IMR-90 (cell line): ENCODE measurements around the gene ZNF454. TPM values are rescaled to one million over a fixed set of nuclear protein-coding genes. Genes with fewer than 3 reads are reported as not detected.

Experiments used
- ATAC-seq: fragments of 200-7000 bp; cut with Tn5 transposase; 2 replicates; pipeline ENCODE4 v1.9.1; 2020; ENCODE audit warnings: low read depth, mild to moderate bottlenecking, moderate library complexity
- BruUV-seq: library from RNA; stranded (reverse); fragments of 400-500 nt; replicated peaks from 2 replicates; lab custom pipeline; 2021; lab: Mats Ljungman, UMichigan
- CTCF ChIA-PET: fragments of 300-600 bp; formaldehyde crosslinking; extraction: SDS; loops from one replicate; lab custom pipeline; 2021; ENCODE audit warnings: antibody characterized with exemption; lab: Yijun Ruan, JAX
- POLR2A ChIA-PET: fragments of 300-600 bp; sonication (Branson Sonifier 250); formaldehyde crosslinking; loops from one replicate; lab custom pipeline; 2022; ENCODE audit warnings: antibody characterized with exemption; ENCODE audit not compliant: unreplicated experiment; lab: Charles Lee
- DNase-seq: peaks from one replicate; pipeline ENCODE4 v3.0.0; 2013
- H2AFZ ChIP-seq: replicated peaks from 2 replicates; pipeline ENCODE3; 2013; ENCODE audit warnings: low read length, mild to moderate bottlenecking; ENCODE audit not compliant: poor library complexity
- H2AK5ac ChIP-seq: 2 replicates; pipeline ENCODE4 v1.6.1; 2013; ENCODE audit warnings: low read depth, low read length, inconsistent platforms
- H2AK9ac ChIP-seq: replicated peaks from 2 replicates; pipeline ENCODE3; 2013; ENCODE audit warnings: mild to moderate bottlenecking, low read depth, low read length, moderate library complexity; ENCODE audit not compliant: poor library complexity
- H2BK120ac ChIP-seq: 2 replicates; pipeline ENCODE4 v1.6.1; 2013; ENCODE audit warnings: low read depth, low read length, inconsistent platforms
- H2BK15ac ChIP-seq: 3 replicates; pipeline ENCODE4 v1.6.1; 2013; ENCODE audit warnings: low read depth, low read length, inconsistent platforms
- H2BK20ac ChIP-seq: 2 replicates; pipeline ENCODE4 v1.6.1; 2013; ENCODE audit warnings: low read depth, mild to moderate bottlenecking, inconsistent platforms, low read length, moderate library complexity
- H2BK5ac ChIP-seq: 2 replicates; pipeline ENCODE4 v1.6.1; 2013; ENCODE audit warnings: mild to moderate bottlenecking, low read depth, low read length, inconsistent platforms; ENCODE audit not compliant: poor library complexity, severe bottlenecking
- H3K14ac ChIP-seq: replicated peaks from 2 replicates; pipeline ENCODE4 v1.6.1; 2013; ENCODE audit warnings: low read depth, low read length, inconsistent platforms
- H3K18ac ChIP-seq: 2 replicates; pipeline ENCODE4 v1.6.1; 2013; ENCODE audit warnings: low read depth, low read length, control low read depth
- H3K23ac ChIP-seq: 2 replicates; pipeline ENCODE4 v1.6.1; 2013; ENCODE audit warnings: low read depth, low read length, inconsistent platforms
- H3K27ac ChIP-seq: 2 replicates; pipeline ENCODE4 v1.5.1; 2013; ENCODE audit warnings: mild to moderate bottlenecking, control low read depth, low read length; ENCODE audit not compliant: insufficient read depth
- H3K27me3 ChIP-seq: 2 replicates; pipeline ENCODE4 v1.6.1; 2013; ENCODE audit warnings: low read length; ENCODE audit not compliant: control insufficient read depth, insufficient read depth
- H3K36me3 ChIP-seq: 2 replicates; pipeline ENCODE4 v1.6.1; 2013; ENCODE audit warnings: low read length, mixed read lengths; ENCODE audit not compliant: control insufficient read depth, insufficient read depth
- H3K4ac ChIP-seq: 2 replicates; pipeline ENCODE4 v1.6.1; 2013; ENCODE audit warnings: low read depth, low read length, inconsistent platforms
- H3K4me1 ChIP-seq: 2 replicates; pipeline ENCODE4 v1.6.1; 2013; ENCODE audit warnings: low read length, mixed read lengths; ENCODE audit not compliant: control insufficient read depth, insufficient read depth
- H3K4me2 ChIP-seq: 2 replicates; pipeline ENCODE4 v1.6.1; 2013; ENCODE audit warnings: low read depth, mild to moderate bottlenecking, control low read depth, low read length, moderate library complexity
- H3K4me3 ChIP-seq: 2 replicates; pipeline ENCODE4 v1.5.1; 2013; ENCODE audit warnings: low read depth, mild to moderate bottlenecking, control low read depth, low read length, moderate library complexity; ENCODE audit not compliant: insufficient read depth
- H3K56ac ChIP-seq: 2 replicates; pipeline ENCODE4 v1.6.1; 2013; ENCODE audit warnings: low read length, inconsistent platforms; ENCODE audit not compliant: insufficient read depth; ENCODE audit errors: extremely low read depth
- H3K79me1 ChIP-seq, 2 experiments: 2 replicates each; pipeline ENCODE4 v1.6.1; 2013; ENCODE audit warnings: low read length in 2 of 2, inconsistent platforms in 1 of 2, low read depth in 1 of 2
- H3K9ac ChIP-seq: 2 replicates; pipeline ENCODE4 v1.6.1; 2013; ENCODE audit warnings: low read depth, low read length, control low read depth
- H3K9me1 ChIP-seq: 2 replicates; pipeline ENCODE4 v1.6.1; 2013; ENCODE audit warnings: low read length, inconsistent platforms; ENCODE audit not compliant: insufficient read depth
- H3K9me3 ChIP-seq: 2 replicates; pipeline ENCODE4 v1.6.1; 2013; ENCODE audit warnings: low read length; ENCODE audit not compliant: control insufficient read depth, insufficient read depth
- H4K20me1 ChIP-seq: 2 replicates; pipeline ENCODE4 v1.6.1; 2013; ENCODE audit warnings: low read length, inconsistent platforms; ENCODE audit not compliant: insufficient read depth
- H4K5ac ChIP-seq: 2 replicates; pipeline ENCODE4 v1.6.1; 2013; ENCODE audit warnings: mild to moderate bottlenecking, low read depth, low read length, control low read depth
- H4K8ac ChIP-seq, 2 experiments: 2 replicates each; pipeline ENCODE4 v1.6.1; 2013; ENCODE audit warnings: low read depth in 2 of 2, low read length in 2 of 2, control low read depth in 1 of 2, inconsistent platforms in 1 of 2
- H4K91ac ChIP-seq: 2 replicates; pipeline ENCODE4 v1.6.1; 2013; ENCODE audit warnings: low read depth, low read length, inconsistent platforms; ENCODE audit not compliant: insufficient read depth
- CHD1 ChIP-seq: IDR thresholded peaks from 2 replicates; pipeline ENCODE4 v1.6.1; 2012; ENCODE audit warnings: low read depth, low read length, improper control_type of control experiment
- ELK1 ChIP-seq: fragments of 150-350 bp; IDR thresholded peaks from 2 replicates; pipeline ENCODE4 v1.6.1; 2016; ENCODE audit warnings: low read depth, mild to moderate bottlenecking, low read length, moderate library complexity, borderline replicate concordance
- MXI1 ChIP-seq: IDR thresholded peaks from 2 replicates; pipeline ENCODE4 v1.6.1; 2012; ENCODE audit warnings: low read depth, mild to moderate bottlenecking, low read length, moderate library complexity, borderline replicate concordance
- RAD21 ChIP-seq: IDR thresholded peaks from 2 replicates; pipeline ENCODE4 v1.6.1; 2012; ENCODE audit warnings: low read length, improper control_type of control experiment
- RFX5 ChIP-seq: IDR thresholded peaks from 2 replicates; pipeline ENCODE4 v1.8.0; 2012; ENCODE audit warnings: low read depth, mild to moderate bottlenecking, low read length, moderate library complexity
- SMC3 ChIP-seq: fragments of 150-350 bp; IDR thresholded peaks from 2 replicates; pipeline ENCODE4 v1.6.1; 2016; ENCODE audit warnings: low read depth, mild to moderate bottlenecking, antibody characterized with exemption, low read length, moderate library complexity
- USF2 ChIP-seq: fragments of 150-350 bp; IDR thresholded peaks from 2 replicates; pipeline ENCODE4 v1.6.1; 2017; ENCODE audit warnings: mild to moderate bottlenecking, antibody characterized with exemption, low read length, low read depth
- WGBS, 2 experiments: methylation state at CpG; one replicate each; pipeline versions ENCODE4 v1.1.5 to v1.1.7; 2013; ENCODE audit warnings: missing lambda C conversion rate in 2 of 2; ENCODE audit not compliant: insufficient read length in 1 of 2; ENCODE audit errors: extremely low coverage in 2 of 2; 5-methylcytosine and 5-hydroxymethylcytosine counted together
- dilution Hi-C: fragments of 300-500 bp; cut with HindIII; formaldehyde crosslinking; loops from one replicate; pipeline ENCODE4 v1.14.3; 2018; ENCODE audit warnings: low sequenced_read_pairs; ENCODE audit not compliant: unreplicated experiment
- in situ Hi-C: fragments of 300-500 bp; cut with MboI; formaldehyde crosslinking; loops from 3 replicates; pipeline ENCODE4 v1.14.3; 2019; ENCODE audit warnings: low sequenced_read_pairs, inconsistent platforms, mixed read lengths
- intact Hi-C: fragments of 100-400 bp; cut with micrococcal nuclease; formaldehyde crosslinking; loops from 2 replicates; pipeline ENCODE4 v1.10.0; 2022
- polyA plus RNA-seq, 3 experiments: library from polyadenylated mRNA; depleted of rRNA; stranded (reverse); fragments of >200 nt; gene quantifications; 2 replicates each; pipeline ENCODE4 v1.2.3, GENCODE V29; 2012; ENCODE audit warnings: low replicate concordance in 1 of 3
- total RNA-seq: library from RNA; depleted of rRNA; stranded (reverse); fragments of >200 nt; gene quantifications from 2 replicates; pipeline ENCODE4 v1.2.3, GENCODE V29; 2012

Gene ZNF454
- total and polyA plus RNA-seq, 2 of the 4 experiments (the other 2 are of a cell fraction) = 0.12 to 0.18 TPM

- ATAC-seq = no peak
- H2BK120ac ChIP-seq = no peak overlapping the region
- TF ChIP-seq RAD21 (no peak), RFX5 (no peak), MXI1 (no peak), USF2 (no peak), CHD1 (no peak), ELK1 (no peak), SMC3 (no peak)
- peaks cover 73% of the 10 kb centered on the region for H3K9me3 ChIP-seq
- H4K5ac ChIP-seq = no peak overlapping the region
- H3K4ac ChIP-seq = no peak overlapping the region
- 84% methylated on average over 30 of the region's 43 CpGs; no CpG with 5 or more reads in 1 of the 2 experiments for WGBS, 2 experiments
- no peaks in the 10 kb centered on the region for H3K79me1 ChIP-seq
- in situ Hi-C loops (no loop called here), dilution Hi-C loops (no loop called here), intact Hi-C loops (no loop called here)
- no peak overlapping the region for H2AFZ ChIP-seq
- no peak overlapping the region for H4K8ac ChIP-seq
- H3K27me3 ChIP-seq = no peaks in the 10 kb centered on the region
- H3K27ac ChIP-seq = no peak overlapping the region
- no peak overlapping the region for H3K4me3 ChIP-seq
- no peak overlapping the region for H2BK5ac ChIP-seq
- CTCF ChIA-PET = no interaction called here
- POLR2A ChIA-PET = no interaction called here
- H3K23ac ChIP-seq = no peak overlapping the region
- no peak overlapping the region for H2BK15ac ChIP-seq
- no peak for DNase-seq
- H3K4me1 ChIP-seq = no peaks in the 10 kb centered on the region
- H3K9me1 ChIP-seq = no peaks in the 10 kb centered on the region
- H3K18ac ChIP-seq = no peak overlapping the region
- no peak overlapping the region for H3K14ac ChIP-seq
- no peaks in the 10 kb centered on the region for H3K36me3 ChIP-seq
- no peaks in the 10 kb centered on the region for H4K20me1 ChIP-seq
- H2AK9ac ChIP-seq = no peak overlapping the region
- no peak overlapping the region for H3K56ac ChIP-seq
- H3K4me2 ChIP-seq = no peak overlapping the region
- no peak overlapping the region for H3K9ac ChIP-seq
- BruUV-seq = no TSS peak
- H2BK20ac ChIP-seq = no peak overlapping the region
- H2AK5ac ChIP-seq = no peak overlapping the region
- no peak overlapping the region for H4K91ac ChIP-seq
Measured at GRCh38 chr5:178986326-178986960, 45.4 kb downstream of the ZNF454 start.
